Activated T-helper 2 cell treated with anti-CD3 and anti-CD28 coated beads, Interferon-gamma antibody, Interleukin-2, Interleukin-4, amounts not matched to agents 10 μg/mL and 5 μg/mL and 100 μg/mL, durations not matched to agents 14 hours and 24 hours and 36 hours (primary cell): Measurements from ENCODE around the gene CSK. TPM values are rescaled to one million over a fixed set of nuclear protein-coding genes. Genes with fewer than 3 reads are reported as not detected.
"Not testable (repeated sequence)": the region's sequence is repeated elsewhere in the genome, so short reads cannot be mapped to it uniquely, and the experiment has no call there.

Experiments used
- DNase-seq: peaks from one replicate; pipeline ENCODE4 v3.0.0; 2021; ENCODE audit warnings: low spot score
- H3K27ac Mint-ChIP-seq: one replicate; pipeline ENCODE4 v1.8.0; 2021; ENCODE audit warnings: mixed read lengths
- H3K27me3 Mint-ChIP-seq: one replicate; pipeline ENCODE4 v1.8.0; 2021; ENCODE audit warnings: low read depth, mixed read lengths
- H3K36me3 Mint-ChIP-seq: one replicate; pipeline ENCODE4 v1.8.0; 2021; ENCODE audit warnings: low read depth, mixed read lengths
- H3K4me1 Mint-ChIP-seq: one replicate; pipeline ENCODE4 v1.8.0; 2021; ENCODE audit warnings: low read depth, mixed read lengths
- H3K4me3 Mint-ChIP-seq: one replicate; pipeline ENCODE4 v1.8.0; 2021; ENCODE audit warnings: low read depth, mild to moderate bottlenecking, moderate library complexity, mixed read lengths
- H3K9me3 Mint-ChIP-seq: one replicate; pipeline ENCODE4 v1.8.0; 2021; ENCODE audit warnings: mixed read lengths
- intact Hi-C: fragments of 100-400 bp; cut with micrococcal nuclease; formaldehyde crosslinking; loops from one replicate; pipeline ENCODE4 v1.15.1; 2023
- total RNA-seq: library from RNA; stranded (reverse); gene quantifications from 2 replicates; pipeline ENCODE4 v1.2.3, GENCODE V29; 2022

CSK gene
- total RNA-seq: 261 and 266 TPM in 2 replicates

GRCh38 chr15:74781431-74782258, at the start of gene CSK:
Gene CSK (plus strand): TSS chr15:74782080. CDS start chr15:74798298, 16,218 bp downstream.
- Mint-ChIP-seq H3K27me3 (no peaks in the 10 kb centered on the region), H3K36me3 (peaks cover 35% of the 10 kb centered on the region), H3K9me3 (no peaks in the 10 kb centered on the region), H3K27ac (peak within 1 kb of the TSS; percentile 99), H3K4me3 (peak within 1 kb of the TSS; percentile 97), H3K4me1 (peaks cover 66% of the 10 kb centered on the region)
- intact Hi-C loops: loop anchor here (2.0 to 10.0 kb wide), 4 partner anchors 63 to 843 kb away; partner anchors contain the start of genes PML, SNUPN and STOML1
- DNase-seq: peak; percentile 77

GRCh38 chr15:74732846-74733245, 49.0 kb upstream of the CSK start:
- Mint-ChIP-seq H3K27me3 (peaks cover 9% of the 10 kb centered on the region), H3K4me1 (no peaks in the 10 kb centered on the region), H3K27ac (no peak overlapping the region), H3K36me3 (no peaks in the 10 kb centered on the region), H3K4me3 (no peak overlapping the region), H3K9me3 (peaks cover 6% of the 10 kb centered on the region)
- intact Hi-C loops: no loop called here
- DNase-seq: no peak

GRCh38 chr15:74733269-74733668, 48.6 kb upstream of the CSK start:
- H3K36me3 Mint-ChIP-seq: no peaks in the 10 kb centered on the region
- peaks cover 11% of the 10 kb centered on the region for H3K9me3 Mint-ChIP-seq
- no peak overlapping the region for H3K27ac Mint-ChIP-seq
- H3K4me1 Mint-ChIP-seq: peaks cover 2% of the 10 kb centered on the region
- H3K27me3 Mint-ChIP-seq: peaks cover 9% of the 10 kb centered on the region
- intact Hi-C loops: no loop called here
- no peak for DNase-seq
- H3K4me3 Mint-ChIP-seq: no peak overlapping the region

GRCh38 chr15:74735305-74735704, 46.6 kb upstream of the CSK start:
- Mint-ChIP-seq H3K4me3 (no peak overlapping the region), H3K27ac (no peak overlapping the region), H3K36me3 (no peaks in the 10 kb centered on the region), H3K4me1 (peaks cover 4% of the 10 kb centered on the region), H3K9me3 (peaks cover 12% of the 10 kb centered on the region), H3K27me3 (peaks cover 9% of the 10 kb centered on the region)
- intact Hi-C loops: no loop called here
- no peak for DNase-seq

GRCh38 chr15:74738239-74738638, 43.6 kb upstream of the CSK start:
- H3K4me1 Mint-ChIP-seq, H3K4me3 Mint-ChIP-seq, intact Hi-C loops, H3K27ac Mint-ChIP-seq, H3K27me3 Mint-ChIP-seq, H3K36me3 Mint-ChIP-seq, DNase-seq: not testable (repeated sequence)
- H3K9me3 Mint-ChIP-seq: peaks cover 12% of the 10 kb centered on the region

- intact Hi-C loops: no loop called here
- H3K9me3 Mint-ChIP-seq: peaks cover 9% of the 10 kb centered on the region
- DNase-seq: no peak
Measured at GRCh38 chr15:74742422-74742821, 39.5 kb upstream of the CSK start.

GRCh38 chr15:74746389-74746788, 35.5 kb upstream of the CSK start:
- Mint-ChIP-seq H3K27ac (no peak overlapping the region), H3K27me3 (peaks cover 1% of the 10 kb centered on the region), H3K4me1 (no peaks in the 10 kb centered on the region), H3K4me3 (no peak overlapping the region), H3K36me3 (no peaks in the 10 kb centered on the region), H3K9me3 (no peaks in the 10 kb centered on the region)
- intact Hi-C loops: no loop called here
- DNase-seq: no peak

More at GRCh38 chr15:74742422-74742821, 39.5 kb upstream of the CSK start:
- peaks cover 4% of the 10 kb centered on the region for H3K4me1 Mint-ChIP-seq
- H3K36me3 Mint-ChIP-seq: no peaks in the 10 kb centered on the region
- H3K27me3 Mint-ChIP-seq: peaks cover 1% of the 10 kb centered on the region
- H3K27ac Mint-ChIP-seq: no peak overlapping the region
- no peak overlapping the region for H3K4me3 Mint-ChIP-seq

GRCh38 chr15:74748322-74748946, 33.4 kb upstream of the CSK start, which contains the start of gene CYP1A2:
Gene CYP1A2 (plus strand): TSS chr15:74748845. CDS start chr15:74749739, 894 bp downstream.
- Mint-ChIP-seq H3K4me3 (no peak within 1 kb of the TSS), H3K9me3 (no peaks in the 10 kb centered on the region), H3K4me1 (no peaks in the 10 kb centered on the region), H3K27ac (no peak within 1 kb of the TSS), H3K27me3 (peaks cover 1% of the 10 kb centered on the region), H3K36me3 (no peaks in the 10 kb centered on the region)
- no peak for DNase-seq
- intact Hi-C loops: no loop called here

- Mint-ChIP-seq H3K9me3 (no peaks in the 10 kb centered on the region), H3K4me3 (no peak overlapping the region), H3K27ac (no peak overlapping the region), H3K4me1 (no peaks in the 10 kb centered on the region), H3K27me3 (peaks cover 1% of the 10 kb centered on the region), H3K36me3 (no peaks in the 10 kb centered on the region)
- intact Hi-C loops: no loop called here
- DNase-seq: no peak
Measured at GRCh38 chr15:74749832-74750231, 32.0 kb upstream of the CSK start.

- peaks cover 1% of the 10 kb centered on the region for H3K27me3 Mint-ChIP-seq
- no peaks in the 10 kb centered on the region for H3K36me3 Mint-ChIP-seq
- DNase-seq: no peak
- H3K9me3 Mint-ChIP-seq: no peaks in the 10 kb centered on the region
- no peaks in the 10 kb centered on the region for H3K4me1 Mint-ChIP-seq
- intact Hi-C loops: no loop called here
- no peak overlapping the region for H3K4me3 Mint-ChIP-seq
- no peak overlapping the region for H3K27ac Mint-ChIP-seq
Measured at GRCh38 chr15:74750751-74751150, 31.1 kb upstream of the CSK start.

GRCh38 chr15:74752011-74752410, 29.9 kb upstream of the CSK start:
- no peak overlapping the region for H3K4me3 Mint-ChIP-seq
- H3K27ac Mint-ChIP-seq: no peak overlapping the region
- H3K4me1 Mint-ChIP-seq: no peaks in the 10 kb centered on the region
- H3K9me3 Mint-ChIP-seq: no peaks in the 10 kb centered on the region
- DNase-seq: no peak
- no peaks in the 10 kb centered on the region for H3K36me3 Mint-ChIP-seq
- intact Hi-C loops: no loop called here
- no peaks in the 10 kb centered on the region for H3K27me3 Mint-ChIP-seq

GRCh38 chr15:74752531-74752930, 29.3 kb upstream of the CSK start:
- H3K36me3 Mint-ChIP-seq: no peaks in the 10 kb centered on the region
- DNase-seq: no peak
- no peaks in the 10 kb centered on the region for H3K9me3 Mint-ChIP-seq
- no peaks in the 10 kb centered on the region for H3K27me3 Mint-ChIP-seq
- H3K4me1 Mint-ChIP-seq: no peaks in the 10 kb centered on the region
- H3K27ac Mint-ChIP-seq: no peak overlapping the region
- intact Hi-C loops: no loop called here
- no peak overlapping the region for H3K4me3 Mint-ChIP-seq

GRCh38 chr15:74754593-74755215, 27.2 kb upstream of the CSK start:
- no peak overlapping the region for H3K27ac Mint-ChIP-seq
- intact Hi-C loops: no loop called here
- H3K9me3 Mint-ChIP-seq: no peaks in the 10 kb centered on the region
- H3K27me3 Mint-ChIP-seq: no peaks in the 10 kb centered on the region
- no peak overlapping the region for H3K4me3 Mint-ChIP-seq
- no peak for DNase-seq
- no peaks in the 10 kb centered on the region for H3K36me3 Mint-ChIP-seq
- H3K4me1 Mint-ChIP-seq: no peaks in the 10 kb centered on the region
